Hepatocyte (in vitro differentiated cells): ENCODE data around the gene MFAP3L. TPM values are rescaled to one million over a fixed set of nuclear protein-coding genes. Genes with fewer than 3 reads are reported as not detected.

Experiments
- DNase-seq: peaks from one replicate; pipeline ENCODE4 v3.0.0-alpha.2; 2016; ENCODE audit warnings: low spot score
- H2AFZ ChIP-seq: fragments of 200-600 bp; sonication (generic); 2 replicates; pipeline ENCODE4 v1.6.0; 2016; ENCODE audit warnings: antibody characterized with exemption, mild to moderate bottlenecking
- H3K27ac ChIP-seq: fragments of 200-600 bp; sonication (generic); 2 replicates; pipeline ENCODE4 v1.5.1; 2016; ENCODE audit warnings: mild to moderate bottlenecking
- H3K27me3 ChIP-seq: fragments of 200-600 bp; sonication (generic); 2 replicates; pipeline ENCODE4 v1.6.1; 2016
- H3K36me3 ChIP-seq: fragments of 200-600 bp; sonication (generic); replicated peaks from 2 replicates; pipeline ENCODE4 v1.5.1; 2016; ENCODE audit warnings: low read depth; ENCODE audit not compliant: insufficient read depth
- H3K4me1 ChIP-seq: fragments of 200-600 bp; sonication (generic); 2 replicates; pipeline ENCODE4 v1.5.1; 2016; ENCODE audit warnings: mild to moderate bottlenecking, moderate library complexity; ENCODE audit not compliant: insufficient read depth
- H3K4me2 ChIP-seq: fragments of 200-600 bp; sonication (generic); 2 replicates; pipeline ENCODE4 v1.6.0; 2016
- H3K4me3 ChIP-seq: fragments of 200-600 bp; sonication (generic); 2 replicates; pipeline ENCODE4 v1.5.1; 2016; ENCODE audit warnings: mild to moderate bottlenecking
- H3K79me2 ChIP-seq: fragments of 200-600 bp; sonication (generic); 2 replicates; pipeline ENCODE4 v1.6.0; 2017; ENCODE audit warnings: mild to moderate bottlenecking
- H3K9me2 ChIP-seq: fragments of 200-600 bp; sonication (generic); replicated peaks from 2 replicates; pipeline ENCODE4 v1.6.0; 2017; ENCODE audit warnings: mild to moderate bottlenecking; ENCODE audit not compliant: insufficient read depth
- H3K9me3 ChIP-seq: fragments of 200-600 bp; sonication (generic); 2 replicates; pipeline ENCODE4 v1.5.1; 2016; ENCODE audit warnings: low read depth, mild to moderate bottlenecking
- H4K20me1 ChIP-seq: fragments of 200-600 bp; sonication (generic); 2 replicates; pipeline ENCODE4 v1.6.0; 2016; ENCODE audit warnings: mild to moderate bottlenecking; ENCODE audit not compliant: insufficient read depth, poor library complexity, severe bottlenecking
- CTCF ChIP-seq: fragments of 200-600 bp; sonication (generic); IDR thresholded peaks from 2 replicates; pipeline ENCODE4 v1.5.1; 2016; ENCODE audit warnings: antibody characterized with exemption, mild to moderate bottlenecking; ENCODE audit not compliant: poor library complexity
- EZH2 ChIP-seq: fragments of 200-600 bp; sonication (generic); IDR thresholded peaks from 2 replicates; pipeline ENCODE4 v1.6.1; 2016; ENCODE audit warnings: antibody characterized with exemption, mild to moderate bottlenecking, borderline replicate concordance
- EZH2phosphoT487 ChIP-seq: fragments of 200-600 bp; sonication (generic); IDR thresholded peaks from one replicate; pipeline ENCODE4 v1.6.1; 2018; ENCODE audit warnings: antibody characterized with exemption, mild to moderate bottlenecking, low read depth, moderate library complexity; ENCODE audit not compliant: unreplicated experiment, severe bottlenecking
- WGBS: methylation state at CpG from one replicate; pipeline ENCODE4 v1.1.6; 2016; ENCODE audit warnings: low lambda C conversion rate; ENCODE audit errors: missing lambda C conversion rate; 5-methylcytosine and 5-hydroxymethylcytosine counted together
- polyA plus RNA-seq: library from polyadenylated mRNA; unstranded; fragments of >200 nt; fragmentation: Nextera tagmentation; extraction: Ambion mirVana; gene quantifications from 2 replicates; pipeline ENCODE4 v1.2.1, GENCODE V29; 2016
- total RNA-seq: library from RNA; depleted of rRNA; stranded (reverse); fragments of >200 nt; gene quantifications from 2 replicates; pipeline ENCODE4 v1.2.3, GENCODE V29; 2014

The MFAP3L gene
- total and polyA plus RNA-seq, 2 experiments from 2014 or later: 2.9 to 11.4 TPM

GRCh38 chr4:169968999-169969398 lies 57.2 kb downstream of the MFAP3L start:
- Histone ChIP-seq H3K4me3 (no peak overlapping the region), H4K20me1 (no peaks in the 10 kb centered on the region), H3K36me3 (no peaks in the 10 kb centered on the region), H3K9me3 (no peaks in the 10 kb centered on the region), H3K27me3 (no peaks in the 10 kb centered on the region), H3K9me2 (no peaks in the 10 kb centered on the region), H3K27ac (peak overlapping the region; percentile 43), H3K4me2 (no peak overlapping the region), H2AFZ (no peak overlapping the region), H3K4me1 (no peaks in the 10 kb centered on the region), H3K79me2 (no peaks in the 10 kb centered on the region)
- no peak for TF ChIP-seq EZH2
- no peak for TF ChIP-seq CTCF
- TF ChIP-seq EZH2phosphoT487: no peak
- DNase-seq: peak; percentile 38
- 53% methylated on average over 2 of the region's 2 CpGs for WGBS

- TF ChIP-seq CTCF: no peak
- TF ChIP-seq EZH2phosphoT487: no peak
- no peak for TF ChIP-seq EZH2
- no peaks in the 10 kb centered on the region for H3K9me3 ChIP-seq
- no peaks in the 10 kb centered on the region for H4K20me1 ChIP-seq
- H3K4me3 ChIP-seq: no peak overlapping the region
- 90% methylated on average over 1 of the region's 1 CpG for WGBS
- DNase-seq: no peak
- H3K4me1 ChIP-seq: no peaks in the 10 kb centered on the region
- no peak overlapping the region for H2AFZ ChIP-seq
- H3K27ac ChIP-seq: no peak overlapping the region
- no peaks in the 10 kb centered on the region for H3K36me3 ChIP-seq
- H3K79me2 ChIP-seq: no peaks in the 10 kb centered on the region
- H3K9me2 ChIP-seq: no peaks in the 10 kb centered on the region
- no peak overlapping the region for H3K4me2 ChIP-seq
- H3K27me3 ChIP-seq: no peaks in the 10 kb centered on the region
Measured at GRCh38 chr4:169963998-169964397, 62.2 kb downstream of the MFAP3L start.

GRCh38 chr4:169959254-169959653 lies 66.9 kb downstream of the MFAP3L start:
- H4K20me1 ChIP-seq: no peaks in the 10 kb centered on the region
- DNase-seq: no peak
- 74% methylated on average over 3 of the region's 3 CpGs for WGBS
- no peak overlapping the region for H3K27ac ChIP-seq
- H2AFZ ChIP-seq: no peak overlapping the region
- H3K9me2 ChIP-seq: no peaks in the 10 kb centered on the region
- H3K4me3 ChIP-seq: no peak overlapping the region
- no peaks in the 10 kb centered on the region for H3K79me2 ChIP-seq
- H3K9me3 ChIP-seq: no peaks in the 10 kb centered on the region
- H3K4me2 ChIP-seq: no peak overlapping the region
- H3K4me1 ChIP-seq: no peaks in the 10 kb centered on the region
- no peaks in the 10 kb centered on the region for H3K36me3 ChIP-seq
- no peaks in the 10 kb centered on the region for H3K27me3 ChIP-seq
- TF ChIP-seq CTCF: no peak

GRCh38 chr4:169958629-169959028 lies 67.6 kb downstream of the MFAP3L start:
- no peak for DNase-seq
- H3K36me3 ChIP-seq: no peaks in the 10 kb centered on the region
- no peaks in the 10 kb centered on the region for H3K27me3 ChIP-seq
- H3K4me3 ChIP-seq: no peak overlapping the region
- no peaks in the 10 kb centered on the region for H3K4me1 ChIP-seq
- no peak for TF ChIP-seq CTCF
- no peak for TF ChIP-seq EZH2
- TF ChIP-seq EZH2phosphoT487: no peak
- H3K27ac ChIP-seq: no peak overlapping the region
- H3K4me2 ChIP-seq: no peak overlapping the region
- no peaks in the 10 kb centered on the region for H3K79me2 ChIP-seq
- no peak overlapping the region for H2AFZ ChIP-seq
- H3K9me2 ChIP-seq: no peaks in the 10 kb centered on the region
- no peaks in the 10 kb centered on the region for H4K20me1 ChIP-seq
- WGBS: 89% methylated on average over 7 of the region's 7 CpGs
- H3K9me3 ChIP-seq: no peaks in the 10 kb centered on the region
